HG03108 (cell line): ENCODE results near the gene CSRP3.

ENCODE experiments used
- ATAC-seq: cut with Tn5 transposase; IDR thresholded peaks from one replicate; pipeline ENCODE4 v1.9.1; 2021; ENCODE audit warnings: moderate library complexity; ENCODE audit not compliant: unreplicated experiment

CSRP3 gene

DNA sequence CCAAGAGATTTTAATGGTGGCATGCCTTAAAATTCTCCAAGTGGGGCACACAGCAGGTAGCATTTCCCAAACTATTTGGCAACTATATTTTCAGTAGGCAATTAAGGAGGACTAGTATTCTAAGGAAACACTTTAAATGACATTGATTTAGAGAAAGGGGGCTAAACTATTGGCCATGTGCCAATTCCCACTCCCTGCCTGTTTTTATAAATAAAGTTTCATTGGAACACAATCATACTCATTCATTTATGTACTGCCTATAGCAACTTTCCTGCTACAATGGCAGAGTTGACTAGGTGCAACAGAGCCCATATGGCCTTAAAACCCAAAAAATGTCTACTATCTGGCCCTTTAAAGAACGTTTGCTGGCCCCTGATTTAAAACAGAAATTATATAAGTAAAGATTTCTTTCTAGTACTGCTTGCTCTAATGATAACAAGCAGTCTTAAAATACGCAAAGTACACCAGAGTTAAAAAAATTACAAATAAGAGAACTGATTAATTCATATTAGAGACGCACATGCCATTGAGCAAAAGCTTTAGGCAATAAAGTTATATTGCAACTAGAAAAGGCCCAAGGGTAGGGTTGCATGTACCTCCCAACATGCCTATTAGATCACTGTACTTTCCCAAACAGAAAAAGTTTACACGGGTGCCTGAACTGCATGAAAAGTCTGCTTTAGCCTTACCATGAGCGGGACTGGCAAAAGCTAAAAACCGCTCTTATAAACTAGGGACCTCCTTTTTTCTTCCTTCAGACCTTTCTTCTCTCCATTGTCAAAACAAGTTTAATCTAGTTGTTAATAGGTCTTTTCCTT, 24.8 kb upstream of the CSRP3 start:
- no peak for ATAC-seq

DNA sequence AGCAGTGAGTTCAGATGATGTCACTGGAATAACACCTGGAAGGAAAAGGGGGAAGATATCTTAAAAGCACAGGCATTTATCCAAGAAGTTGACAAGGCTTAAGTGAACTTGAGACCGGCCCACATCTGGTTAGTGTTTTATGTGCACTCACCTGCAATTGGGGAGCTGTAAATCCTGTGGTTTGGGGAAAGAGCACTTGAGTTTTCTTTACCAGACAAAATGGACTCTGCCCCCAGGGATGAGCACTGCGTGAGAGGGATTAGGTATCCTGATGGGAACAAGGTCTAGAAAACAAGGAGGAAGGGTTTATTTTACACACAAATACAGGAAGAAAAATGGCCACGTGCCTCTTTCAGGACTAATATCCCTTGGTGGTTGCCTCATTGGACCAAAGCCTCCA, 23.8 kb upstream of the CSRP3 start:
- no peak for ATAC-seq

DNA sequence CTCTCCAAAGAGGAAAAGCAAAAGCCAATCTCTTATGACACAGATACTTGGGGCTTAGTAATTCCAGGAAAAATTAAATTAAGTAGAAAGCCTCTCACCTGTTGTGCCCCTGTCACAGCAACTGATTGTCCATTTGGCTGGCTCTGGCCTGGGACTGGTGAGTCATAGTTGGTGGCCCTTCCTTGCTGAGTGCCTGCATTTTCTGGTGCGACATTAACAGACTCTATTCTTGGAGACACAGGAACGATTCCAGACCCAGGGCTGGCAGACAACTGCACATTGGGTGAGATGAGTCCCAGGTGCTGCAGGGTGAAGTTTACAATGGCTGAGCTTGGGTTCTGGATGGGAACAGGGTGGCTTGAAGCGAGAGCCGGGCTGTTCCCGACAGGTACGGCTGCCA, 23.3 kb upstream of the CSRP3 start:
- no peak for ATAC-seq

DNA sequence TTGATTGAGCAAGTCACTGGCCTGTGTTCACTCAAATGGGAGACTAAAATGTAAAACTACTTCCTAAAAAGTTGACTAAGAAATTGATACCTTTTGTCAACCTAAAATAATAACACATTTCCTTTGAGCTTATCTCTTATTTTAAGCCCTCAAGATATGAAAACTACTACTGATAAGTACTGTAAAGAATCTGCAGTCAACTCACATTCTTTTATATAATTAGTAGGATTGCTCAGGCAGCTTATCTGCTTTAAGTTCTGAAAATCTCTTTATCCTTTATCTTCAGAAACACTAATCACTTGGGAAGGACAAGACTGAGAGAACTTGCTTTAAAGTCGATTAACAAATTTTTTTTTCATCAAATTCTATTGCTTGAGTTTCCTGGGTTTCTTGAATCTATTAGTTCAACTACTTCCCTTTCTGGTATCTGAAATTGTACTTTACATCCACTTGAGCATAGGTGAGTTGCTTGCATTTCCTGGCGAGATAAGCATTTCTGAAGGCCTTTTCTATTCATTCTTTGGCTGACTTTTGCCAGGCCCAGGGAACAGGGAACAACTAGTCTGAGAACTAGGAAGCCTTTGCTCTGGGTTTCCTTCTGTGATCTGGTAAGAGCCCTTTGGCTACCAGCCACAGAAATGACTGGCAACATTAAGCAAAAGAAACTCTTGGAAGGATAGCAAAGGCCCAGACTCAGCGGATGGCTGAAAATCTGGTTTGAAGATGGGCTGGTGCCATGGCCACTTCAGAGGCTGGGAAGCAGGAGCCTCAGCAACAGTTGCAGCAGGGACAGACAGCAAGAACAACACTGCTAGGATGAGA, 19.3 kb upstream of the CSRP3 start:
- no peak for ATAC-seq

DNA sequence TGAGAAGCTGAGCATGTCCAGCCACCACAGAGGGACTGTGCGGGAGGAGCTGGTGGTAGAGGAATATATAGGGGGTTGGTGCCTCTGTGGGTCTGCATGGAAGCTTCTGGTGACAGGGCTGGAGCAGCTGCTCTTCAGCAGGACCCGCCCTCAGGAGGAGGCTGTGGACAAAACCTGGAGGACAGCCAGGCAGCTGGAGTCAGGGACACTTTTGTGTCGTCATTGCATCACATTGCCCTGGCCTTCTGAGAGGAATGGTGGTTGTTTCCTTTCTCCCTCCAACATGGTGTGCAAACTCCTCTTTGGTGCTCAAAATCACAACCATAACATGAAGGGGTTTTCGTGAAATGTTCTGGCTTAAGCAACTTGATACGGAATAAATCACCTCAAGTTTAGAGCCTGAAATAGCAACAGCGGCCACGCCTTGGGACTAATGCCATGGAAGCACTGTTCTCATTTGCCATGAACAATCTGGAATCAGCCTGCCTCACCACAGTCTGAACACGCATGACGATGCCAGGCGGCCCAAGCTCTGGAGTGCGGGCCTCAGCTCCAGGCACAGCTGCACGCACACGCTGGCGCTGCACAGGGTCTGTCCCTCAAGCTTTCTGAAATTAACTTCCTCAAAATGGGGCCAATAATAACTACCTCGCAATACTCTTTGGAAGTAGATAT, 17.1 kb upstream of the CSRP3 start:
- no peak for ATAC-seq

DNA sequence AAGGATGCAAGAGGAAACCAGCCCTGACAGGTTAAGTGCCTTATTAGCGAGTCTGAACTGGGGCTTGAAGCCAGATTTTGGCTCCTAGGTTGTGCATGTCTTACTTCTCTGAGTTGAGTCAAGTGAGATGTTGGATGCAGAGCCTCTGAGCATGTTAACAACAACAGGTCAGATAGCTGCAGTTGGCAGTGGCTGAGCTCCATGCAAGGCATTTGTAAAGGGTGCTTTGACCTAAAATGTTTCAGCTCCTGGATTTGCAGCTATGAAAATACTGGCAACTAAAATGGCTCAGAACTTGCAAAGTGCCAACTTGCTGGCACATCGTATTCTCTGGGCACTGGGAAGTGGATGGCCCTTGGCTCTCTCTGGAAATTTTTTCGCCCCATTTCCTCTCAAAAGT, 16.4 kb upstream of the CSRP3 start:
- ATAC-seq = no peak

DNA sequence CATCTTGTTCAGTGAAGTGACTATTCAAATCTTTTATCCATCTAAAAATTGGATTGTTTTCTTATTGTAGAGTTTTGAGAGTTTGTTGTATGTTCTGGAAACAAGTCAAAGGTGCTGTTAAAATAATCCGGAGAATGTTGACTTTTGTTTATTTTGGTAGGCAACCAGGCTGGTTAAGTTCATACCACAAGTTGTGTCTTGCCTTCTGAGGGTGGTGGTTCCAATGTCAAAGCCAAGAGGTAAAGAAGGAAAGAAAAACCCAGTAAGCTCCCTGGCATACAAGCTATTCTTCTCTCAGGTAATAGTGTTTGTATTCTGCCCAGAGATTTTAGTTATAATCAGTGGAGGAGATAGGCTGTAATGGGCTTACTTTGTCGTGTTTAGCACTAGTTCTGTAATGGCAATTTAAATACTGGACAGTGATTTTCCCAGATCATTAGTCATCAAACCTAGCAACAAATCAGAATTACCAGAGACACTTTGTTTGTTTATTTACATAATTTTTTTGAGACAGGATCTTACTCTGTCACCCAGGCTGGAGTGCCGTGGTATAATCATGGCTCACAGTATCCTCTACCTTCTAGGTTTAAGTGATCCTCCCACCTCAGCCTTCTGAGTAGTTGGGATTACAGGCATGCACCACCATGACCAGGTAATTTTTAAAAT, 15.1 kb upstream of the CSRP3 start:
- no peak for ATAC-seq

DNA sequence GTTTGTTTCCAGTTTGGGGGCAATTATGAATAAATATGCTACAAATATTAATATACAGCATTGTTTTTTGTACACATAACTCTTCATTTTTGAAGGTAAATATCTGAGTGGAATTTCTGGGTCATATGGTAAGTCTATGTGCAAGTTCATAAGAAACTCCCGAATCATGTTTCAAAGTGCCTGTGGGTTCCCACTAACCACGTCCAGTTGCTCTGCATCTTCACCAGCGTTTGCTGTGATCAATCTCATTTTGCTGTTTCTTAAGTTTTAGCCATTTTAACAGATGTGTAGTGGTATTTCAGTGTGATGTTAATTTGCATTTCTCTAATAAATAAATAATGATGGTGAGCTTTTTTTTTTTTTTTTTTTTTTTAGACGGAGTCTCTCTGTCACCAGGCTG, 14.2 kb upstream of the CSRP3 start:
- no peak for ATAC-seq

DNA sequence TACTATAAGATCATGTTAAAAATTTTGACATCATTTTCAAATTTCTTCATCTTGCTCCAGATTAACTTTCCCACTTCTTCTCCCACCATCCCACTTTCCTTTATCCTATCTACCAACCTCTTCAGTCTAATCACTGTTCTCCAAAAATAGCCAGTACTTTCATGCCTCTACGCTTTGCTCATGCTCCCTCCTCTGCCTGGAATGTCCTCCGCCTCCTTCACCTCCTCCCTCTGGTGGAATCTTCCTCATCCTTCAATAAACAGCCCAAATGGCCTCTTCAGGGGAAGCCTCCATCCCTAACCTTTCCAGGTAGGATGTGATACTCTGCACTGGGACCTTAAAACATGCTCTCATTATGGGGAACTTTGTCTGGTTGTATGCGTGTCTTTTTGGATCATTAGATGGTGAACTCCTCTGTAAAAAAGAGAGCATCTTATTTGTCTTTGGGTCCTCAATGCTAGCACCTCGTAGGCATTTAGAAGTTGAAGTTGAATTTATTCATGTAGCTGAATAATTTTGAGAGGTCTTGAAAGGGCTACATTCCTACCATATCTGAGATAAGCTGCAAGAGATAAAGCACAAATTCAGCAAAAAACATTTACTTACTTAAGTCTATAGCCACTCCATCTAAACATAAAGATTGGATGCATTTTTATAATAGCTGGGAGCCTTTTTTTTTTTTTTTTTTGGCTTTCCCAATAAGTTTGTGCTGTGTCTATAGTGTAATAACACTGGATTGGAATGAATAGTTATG, 8.0 kb upstream of the CSRP3 start:
- ATAC-seq = no peak

DNA sequence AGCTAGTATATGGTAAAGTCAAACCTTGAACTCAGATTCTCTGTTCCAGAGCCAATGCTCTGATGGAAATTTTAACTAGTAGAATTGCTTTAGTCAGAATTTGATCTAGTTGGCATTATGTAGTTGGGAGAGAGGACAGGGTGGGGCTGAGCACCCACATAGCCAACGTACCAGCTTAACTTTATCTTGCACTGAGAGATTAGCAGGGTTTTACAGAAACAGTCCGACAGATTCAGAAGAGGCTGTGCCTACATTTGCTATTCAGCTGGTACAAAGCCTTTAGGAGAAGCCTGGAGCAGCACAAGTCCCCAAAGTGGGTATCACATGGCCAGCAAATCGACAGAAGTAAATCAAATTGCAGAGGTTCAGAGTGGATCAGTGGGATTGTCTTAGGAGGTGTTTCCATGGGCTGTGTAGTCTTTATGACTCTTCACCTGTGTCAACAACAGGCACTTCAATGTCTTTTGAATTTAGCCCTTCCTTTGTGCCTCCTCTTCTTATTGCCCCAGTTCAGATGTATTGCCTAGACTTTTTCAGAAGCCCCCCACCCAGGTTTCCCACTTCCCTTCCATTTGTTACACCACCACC, 7.3 kb upstream of the CSRP3 start:
- ATAC-seq = no peak

DNA sequence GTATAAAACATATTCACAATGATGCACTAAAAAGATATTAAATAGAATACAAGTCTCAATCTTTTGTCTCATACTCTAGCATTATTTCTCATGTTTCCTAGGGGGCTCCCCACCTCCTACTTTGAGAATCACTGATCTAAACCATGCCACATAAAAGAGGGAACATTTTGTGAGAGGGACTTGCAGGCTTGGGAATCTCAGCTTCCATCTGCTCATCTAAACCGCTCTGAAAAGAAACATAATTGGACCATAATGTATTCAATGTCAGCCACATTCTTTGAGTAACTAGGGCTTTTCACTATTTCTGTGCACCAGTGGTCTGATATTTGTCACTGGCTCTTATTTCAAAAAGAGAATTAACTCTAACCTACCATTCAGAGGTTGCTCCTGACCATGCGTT, 6.4 kb upstream of the CSRP3 start:
- no peak for ATAC-seq

DNA sequence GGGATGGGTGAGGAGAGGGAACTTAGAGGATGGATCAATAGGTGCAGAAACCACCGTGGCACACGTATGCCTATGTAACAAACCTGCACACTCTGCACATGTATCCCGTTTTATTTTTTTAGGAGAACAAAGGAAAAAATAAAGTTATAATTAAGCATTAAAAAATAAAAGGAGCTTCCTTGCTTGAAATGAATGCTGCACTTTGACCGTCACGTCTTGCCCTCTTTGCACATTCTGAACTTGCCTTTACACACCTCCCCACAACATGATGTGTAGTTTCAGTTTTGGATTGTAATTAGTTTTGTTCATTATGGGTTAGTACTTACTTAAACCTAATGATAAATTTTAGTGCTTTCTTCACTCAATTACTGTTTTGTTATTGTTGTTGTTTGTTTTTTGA, 3.1 kb upstream of the CSRP3 start:
- ATAC-seq = no peak

DNA sequence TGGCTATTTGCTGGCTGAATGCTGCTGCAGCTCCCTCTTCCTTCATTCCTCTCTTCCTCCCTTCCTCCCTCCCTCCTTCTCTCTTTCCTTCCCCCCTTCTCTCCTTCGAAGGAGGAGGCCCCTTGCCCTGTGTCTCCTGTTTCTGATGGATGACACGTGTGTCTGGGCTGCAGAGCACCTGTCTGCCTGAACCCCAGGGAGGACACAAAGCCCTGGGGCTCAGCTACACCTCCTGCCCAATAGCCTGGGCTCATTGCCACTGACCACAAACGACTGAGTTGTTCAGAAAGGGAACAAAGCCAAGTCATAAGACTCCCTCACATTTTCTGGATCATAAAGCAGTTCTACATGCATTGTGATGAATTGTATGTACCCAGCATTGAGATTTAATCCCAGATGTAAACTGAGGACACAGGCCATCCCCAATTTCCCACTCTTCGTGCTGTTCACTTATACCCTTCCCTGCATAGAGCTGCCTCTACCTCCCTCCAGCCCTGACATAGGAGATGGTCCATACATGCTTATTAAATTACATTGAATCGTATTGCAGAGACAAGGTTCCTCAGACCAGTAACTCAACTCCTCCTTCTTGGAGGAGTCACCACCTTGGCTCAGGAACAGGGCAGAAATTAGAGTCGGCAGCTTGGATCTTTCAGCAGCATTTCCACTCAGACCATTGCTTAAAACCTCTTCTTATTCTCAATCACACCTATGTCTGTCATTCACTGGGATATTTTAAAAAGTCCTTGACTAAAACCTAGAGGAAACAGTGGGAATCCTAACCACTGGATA, 1.2 kb downstream of the CSRP3 start:
- ATAC-seq = no peak

DNA sequence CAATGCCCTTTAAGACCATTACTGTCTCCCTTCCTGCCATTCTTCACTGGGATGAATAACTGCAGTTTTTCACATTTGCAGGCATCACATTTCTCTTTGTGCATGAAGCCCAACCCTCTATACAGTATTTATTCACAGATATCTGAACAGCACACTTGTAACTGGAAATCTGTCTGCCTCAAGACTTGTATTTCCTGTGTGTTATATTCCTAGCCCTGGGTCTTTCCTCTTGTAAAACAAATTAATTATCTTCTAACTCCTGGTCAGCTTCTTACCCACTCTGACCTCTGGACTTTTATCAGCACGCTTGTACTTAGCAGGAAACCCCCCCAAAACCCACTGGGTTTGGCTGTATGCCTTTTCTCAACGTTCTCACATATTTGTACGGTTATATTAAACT, 2.0 kb downstream of the CSRP3 start:
- no peak for ATAC-seq

DNA sequence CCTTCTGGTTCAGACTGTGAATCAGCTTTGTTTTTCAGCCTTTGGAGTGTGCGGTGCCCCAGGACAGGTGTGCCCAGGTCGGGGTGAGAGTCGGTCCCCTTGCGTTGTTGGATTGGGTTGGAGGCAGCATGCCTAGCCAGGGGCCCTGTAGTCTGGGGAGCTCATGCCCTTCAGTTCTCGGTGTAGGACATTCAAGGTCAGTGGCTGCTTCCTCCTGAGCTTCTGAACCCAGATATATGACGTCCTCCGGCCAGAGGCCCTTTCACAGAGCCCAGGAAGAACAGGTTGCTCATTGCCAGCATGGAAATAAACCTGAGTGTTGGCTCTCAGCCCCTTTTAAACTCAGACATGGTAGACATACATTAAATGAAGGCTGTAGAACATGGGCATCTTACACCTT, 2.7 kb downstream of the CSRP3 start:
- ATAC-seq = no peak

DNA sequence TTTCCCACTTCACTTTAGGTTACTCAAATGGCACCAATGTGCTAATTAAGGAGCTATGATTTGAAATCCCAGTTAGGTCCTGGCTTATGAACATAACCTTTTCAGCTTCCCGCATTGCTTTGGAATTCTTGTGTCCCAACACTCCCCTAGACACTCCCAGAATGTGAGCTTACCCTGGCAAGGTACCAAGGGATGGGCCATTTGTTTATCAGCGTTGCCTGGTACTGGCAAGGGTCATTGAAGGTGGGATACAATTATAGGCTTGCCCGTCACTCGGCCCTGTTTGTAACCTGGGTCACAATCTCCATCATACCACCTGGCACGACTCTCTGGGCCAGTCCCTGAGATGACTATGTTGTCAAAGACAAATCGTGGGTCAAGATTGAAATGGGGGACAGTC, 5.4 kb downstream of the CSRP3 start:
- ATAC-seq = no peak

DNA sequence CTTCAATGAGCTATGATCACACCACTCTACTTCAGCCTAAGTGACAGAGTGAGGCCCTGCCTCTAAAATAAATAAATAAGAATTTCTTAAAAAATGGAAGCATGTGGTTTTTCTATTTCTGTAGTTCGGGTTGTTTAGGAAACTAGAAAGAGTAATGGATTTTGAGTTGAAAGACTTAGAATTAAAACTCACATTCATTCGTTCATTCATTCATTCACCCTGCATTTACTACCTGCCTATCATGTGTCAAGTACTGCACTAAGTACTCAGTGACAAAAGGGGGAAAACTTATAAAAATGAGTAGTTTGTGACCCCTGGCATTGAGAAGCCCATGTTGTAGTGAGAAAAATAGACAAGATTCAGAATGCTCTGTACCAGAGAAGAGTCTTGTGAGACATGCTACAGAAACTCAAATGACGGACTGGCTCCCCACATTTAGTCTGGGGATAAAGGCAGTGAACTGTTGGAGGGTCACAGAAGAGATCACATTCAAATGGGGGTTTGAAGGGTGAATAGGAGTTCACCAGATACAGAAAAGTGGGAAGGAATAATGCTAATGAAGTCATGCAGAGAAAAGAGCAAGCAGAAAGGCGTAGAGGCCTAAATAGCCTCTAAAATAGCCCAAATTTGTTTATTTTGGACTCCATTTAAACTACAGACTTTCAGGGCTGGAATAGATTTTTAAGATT, 7.0 kb downstream of the CSRP3 start:
- ATAC-seq = no peak

DNA sequence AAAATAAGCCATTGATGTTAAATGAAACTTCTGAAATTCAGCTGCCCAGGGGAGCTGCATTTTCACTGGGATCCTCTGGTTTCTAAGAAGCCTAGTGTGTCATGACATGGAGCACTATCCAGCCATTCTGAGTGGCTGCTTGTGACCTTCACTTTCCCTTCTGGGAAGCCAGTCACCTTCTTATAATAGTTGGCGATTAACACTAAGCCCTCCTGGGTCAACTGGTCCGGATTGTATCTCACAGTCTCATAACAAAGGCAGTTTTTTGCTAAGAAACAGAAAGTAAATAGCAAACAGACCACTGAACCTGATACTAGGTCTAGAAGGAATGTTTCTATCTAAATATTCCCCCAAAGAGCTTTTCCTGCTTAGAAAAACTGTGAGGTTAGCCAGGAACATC, 7.9 kb downstream of the CSRP3 start:
- ATAC-seq = no peak
